HepG2 (cell line): Measurements from ENCODE around the gene HBS1L.

ENCODE experiments used
- ZNF354B ChIP-seq: sonication (generic); formaldehyde crosslinking; IDR thresholded peaks from 2 replicates; pipeline ENCODE4 v1.8.0; 2022; ENCODE audit warnings: mild to moderate bottlenecking, missing genetic modification reagents
- ZNF496 ChIP-seq: sonication (generic); formaldehyde crosslinking; IDR thresholded peaks from 2 replicates; pipeline ENCODE4 v1.8.1; 2023; ENCODE audit warnings: mild to moderate bottlenecking, moderate library complexity, missing genetic modification reagents; ENCODE audit not compliant: insufficient replicate concordance
- ZNF891 ChIP-seq: sonication (generic); formaldehyde crosslinking; IDR thresholded peaks from 2 replicates; pipeline ENCODE4 v1.5.0; 2020; ENCODE audit warnings: mild to moderate bottlenecking, missing genetic modification reagents
- TF ChIP-seq, protein P1 (sequence below): sonication (generic); formaldehyde crosslinking; conservative IDR thresholded peaks from 2 replicates; pipeline ENCODE4 v1.5.0; 2020; ENCODE audit warnings: missing genetic modification reagents
- TF ChIP-seq, protein P2 (sequence below): sonication (generic); formaldehyde crosslinking; IDR thresholded peaks from 2 replicates; pipeline ENCODE4 v1.5.0; 2020; ENCODE audit warnings: mild to moderate bottlenecking, missing genetic modification reagents, moderate library complexity
- TF ChIP-seq, protein P3 (sequence below): sonication (generic); formaldehyde crosslinking; IDR thresholded peaks from 2 replicates; pipeline ENCODE4 v1.5.1; 2020; ENCODE audit warnings: mild to moderate bottlenecking, missing genetic modification reagents

DNA sequence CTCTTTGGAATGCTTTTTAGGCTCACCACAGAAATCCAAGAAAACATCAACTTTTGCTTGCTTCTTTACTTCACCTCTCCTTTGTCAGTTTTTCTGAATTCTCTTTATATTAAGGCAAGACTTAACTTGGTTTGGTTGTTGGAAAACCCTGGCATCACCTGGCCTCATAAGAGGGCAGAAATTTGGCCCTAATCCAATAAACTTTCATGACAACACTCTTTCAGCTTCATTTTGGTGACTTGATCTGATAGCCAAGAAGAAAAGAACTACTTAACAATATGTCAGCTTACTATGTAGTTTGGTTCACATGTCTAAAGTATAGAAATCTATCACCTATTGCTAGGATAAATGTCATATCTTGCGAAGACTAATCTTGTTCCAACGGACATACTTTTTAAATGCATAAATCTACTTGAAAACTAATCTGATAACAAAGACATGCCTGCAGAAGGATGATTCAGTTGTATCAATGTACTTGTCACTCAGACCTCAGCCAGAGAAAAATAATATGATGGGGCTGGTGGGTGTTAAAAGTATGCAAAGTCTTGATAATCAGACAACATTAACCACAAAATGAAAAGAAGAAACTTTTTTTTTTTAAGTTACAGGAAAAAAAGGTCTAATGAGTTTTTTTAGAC is 19.3 kb upstream of the HBS1L start:
- no peak for TF ChIP-seq ZNF891 (CRISPR knock-in tag)
- TF ChIP-seq ZNF354B: no peak
- TF ChIP-seq, protein P1, sequence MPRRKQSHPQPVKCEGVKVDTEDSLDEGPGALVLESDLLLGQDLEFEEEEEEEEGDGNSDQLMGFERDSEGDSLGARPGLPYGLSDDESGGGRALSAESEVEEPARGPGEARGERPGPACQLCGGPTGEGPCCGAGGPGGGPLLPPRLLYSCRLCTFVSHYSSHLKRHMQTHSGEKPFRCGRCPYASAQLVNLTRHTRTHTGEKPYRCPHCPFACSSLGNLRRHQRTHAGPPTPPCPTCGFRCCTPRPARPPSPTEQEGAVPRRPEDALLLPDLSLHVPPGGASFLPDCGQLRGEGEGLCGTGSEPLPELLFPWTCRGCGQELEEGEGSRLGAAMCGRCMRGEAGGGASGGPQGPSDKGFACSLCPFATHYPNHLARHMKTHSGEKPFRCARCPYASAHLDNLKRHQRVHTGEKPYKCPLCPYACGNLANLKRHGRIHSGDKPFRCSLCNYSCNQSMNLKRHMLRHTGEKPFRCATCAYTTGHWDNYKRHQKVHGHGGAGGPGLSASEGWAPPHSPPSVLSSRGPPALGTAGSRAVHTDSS: no peak
- TF ChIP-seq, protein P2, sequence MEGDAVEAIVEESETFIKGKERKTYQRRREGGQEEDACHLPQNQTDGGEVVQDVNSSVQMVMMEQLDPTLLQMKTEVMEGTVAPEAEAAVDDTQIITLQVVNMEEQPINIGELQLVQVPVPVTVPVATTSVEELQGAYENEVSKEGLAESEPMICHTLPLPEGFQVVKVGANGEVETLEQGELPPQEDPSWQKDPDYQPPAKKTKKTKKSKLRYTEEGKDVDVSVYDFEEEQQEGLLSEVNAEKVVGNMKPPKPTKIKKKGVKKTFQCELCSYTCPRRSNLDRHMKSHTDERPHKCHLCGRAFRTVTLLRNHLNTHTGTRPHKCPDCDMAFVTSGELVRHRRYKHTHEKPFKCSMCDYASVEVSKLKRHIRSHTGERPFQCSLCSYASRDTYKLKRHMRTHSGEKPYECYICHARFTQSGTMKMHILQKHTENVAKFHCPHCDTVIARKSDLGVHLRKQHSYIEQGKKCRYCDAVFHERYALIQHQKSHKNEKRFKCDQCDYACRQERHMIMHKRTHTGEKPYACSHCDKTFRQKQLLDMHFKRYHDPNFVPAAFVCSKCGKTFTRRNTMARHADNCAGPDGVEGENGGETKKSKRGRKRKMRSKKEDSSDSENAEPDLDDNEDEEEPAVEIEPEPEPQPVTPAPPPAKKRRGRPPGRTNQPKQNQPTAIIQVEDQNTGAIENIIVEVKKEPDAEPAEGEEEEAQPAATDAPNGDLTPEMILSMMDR: no peak
- TF ChIP-seq, protein P3, sequence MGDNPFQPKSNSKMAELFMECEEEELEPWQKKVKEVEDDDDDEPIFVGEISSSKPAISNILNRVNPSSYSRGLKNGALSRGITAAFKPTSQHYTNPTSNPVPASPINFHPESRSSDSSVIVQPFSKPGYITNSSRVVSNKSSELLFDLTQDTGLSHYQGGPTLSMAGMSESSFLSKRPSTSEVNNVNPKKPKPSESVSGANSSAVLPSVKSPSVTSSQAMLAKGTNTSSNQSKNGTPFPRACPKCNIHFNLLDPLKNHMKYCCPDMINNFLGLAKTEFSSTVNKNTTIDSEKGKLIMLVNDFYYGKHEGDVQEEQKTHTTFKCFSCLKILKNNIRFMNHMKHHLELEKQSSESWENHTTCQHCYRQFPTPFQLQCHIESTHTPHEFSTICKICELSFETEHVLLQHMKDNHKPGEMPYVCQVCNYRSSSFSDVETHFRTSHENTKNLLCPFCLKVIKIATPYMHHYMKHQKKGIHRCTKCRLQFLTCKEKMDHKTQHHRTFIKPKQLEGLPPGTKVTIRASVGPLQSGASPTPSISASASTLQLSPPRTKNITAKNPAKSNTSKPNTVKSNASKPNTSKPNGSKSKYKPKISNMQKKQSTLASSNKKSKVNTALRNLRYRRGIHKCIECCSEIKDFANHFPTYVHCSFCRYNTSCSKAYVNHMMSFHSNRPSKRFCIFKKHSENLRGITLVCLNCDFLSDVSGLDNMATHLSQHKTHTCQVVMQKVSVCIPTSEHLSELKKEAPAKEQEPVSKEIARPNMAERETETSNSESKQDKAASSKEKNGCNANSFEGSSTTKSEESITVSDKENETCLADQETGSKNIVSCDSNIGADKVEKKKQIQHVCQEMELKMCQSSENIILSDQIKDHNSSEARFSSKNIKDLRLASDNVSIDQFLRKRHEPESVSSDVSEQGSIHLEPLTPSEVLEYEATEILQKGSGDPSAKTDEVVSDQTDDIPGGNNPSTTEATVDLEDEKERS (CRISPR knock-in tag): no peak
- TF ChIP-seq ZNF496 (CRISPR knock-in tag): no peak
